Adrenal gland (tissue), 19 donors: ENCODE results near the gene PLIN5. TPM values are rescaled to one million over a fixed set of nuclear protein-coding genes. Genes with fewer than 3 reads are reported as not detected.

Source experiments
- DNase-seq, 7 donors: peaks; one replicate each; pipeline ENCODE4 v3.0.0-alpha.2; 2019 to 2020
- H3K27ac ChIP-seq, 5 donors: fragments of 200-600 bp; sonication (generic) in 4 of 5; 1 replicate in 3 of 5; 2 replicates in 2 of 5; pipeline versions ENCODE4 v1.5.1 to v1.8.0; 2016 to 2020; ENCODE audit warnings: mild to moderate bottlenecking in 1 of 5
- H3K27me3 ChIP-seq: fragments of 200-600 bp; 2 replicates; pipeline ENCODE4 v1.8.0; 2021
- H3K36me3 ChIP-seq, 2 donors: fragments of 200-600 bp; replicated peaks in 1 of 2; 1 replicate in 1 of 2; 2 replicates in 1 of 2; pipeline versions ENCODE4 v1.5.1 to v1.8.0; 2018 to 2022
- H3K4me1 ChIP-seq, 2 donors: fragments of 200-600 bp; replicated peaks in 1 of 2; 1 replicate in 1 of 2; 2 replicates in 1 of 2; pipeline versions ENCODE4 v1.5.1 to v1.8.0; 2018 to 2021
- H3K4me3 ChIP-seq, 4 donors: fragments of 200-600 bp; sonication (generic) in 3 of 4; one replicate each; pipeline ENCODE4 v1.5.1; 2016 to 2018
- H3K9me3 ChIP-seq, 3 donors: fragments of 200-600 bp; sonication (generic) in 1 of 3; replicated peaks in 1 of 3; 1 replicate in 2 of 3; 2 replicates in 1 of 3; pipeline versions ENCODE4 v1.5.1 to v1.8.0; 2016 to 2021
- CTCF ChIP-seq, 6 experiments: fragments of 450-650 bp in 4 of 6; fragments of 200-600 bp in 2 of 6; sonication (generic) in 1 of 6; IDR thresholded peaks; 1 replicate in 5 of 6; 2 replicates in 1 of 6; pipeline versions ENCODE4 v1.5.1 to v1.8.0; 2016 to 2021; ENCODE audit warnings: antibody characterized with exemption in 6 of 6, mild to moderate bottlenecking in 2 of 6, moderate library complexity in 1 of 6
- POLR2A ChIP-seq, 2 donors: fragments of 450-650 bp; IDR thresholded peaks; one replicate each; pipeline ENCODE4 v1.6.1; 2017; ENCODE audit warnings: antibody characterized with exemption in 2 of 2, mild to moderate bottlenecking in 2 of 2, moderate library complexity in 1 of 2
- WGBS, 4 donors: extraction: QIAGEN DNeasy Blood & Tissue Kit in 2 of 4; methylation state at CpG; one replicate each; pipeline versions ENCODE4 v1.1.5 to v1.1.7; 2013 to 2017; 5-methylcytosine and 5-hydroxymethylcytosine counted together
- intact Hi-C, 2 donors: fragments of 100-400 bp; cut with DNase I; formaldehyde crosslinking; loops; one replicate each; pipeline versions ENCODE4 v1.14.1 to v1.15.0; 2022 to 2023
- long read RNA-seq, 10 donors: library from polyadenylated mRNA in 3 of 10; unstranded in 2 of 10; stranded (forward) in 1 of 10; transcript quantifications; one replicate each; pipeline ENCODE4 v2.0.0 and lab custom pipeline, GENCODE V29; 2021 to 2026
- polyA plus RNA-seq, 3 donors: library from polyadenylated mRNA; stranded (reverse); fragments of 200-250 nt in 2 of 3; fragments of 350-450 nt in 1 of 3; fragmentation: Illumina TruSeq in 1 of 3; extraction: RNeasy Lipid Tissue Mini Kit (QIAGEN cat#74804) in 1 of 3; gene quantifications; one replicate each; pipeline ENCODE4 v1.2.3, GENCODE V29; 2013 to 2014
- total RNA-seq, 9 donors: library from RNA; depleted of rRNA in 4 of 9; stranded (reverse); fragments of >200 nt in 4 of 9; fragments of 120-200 nt in 1 of 9; fragmentation: NEBNext Ultra II Directional in 1 of 9; extraction: Animal tissue kit (Norgen Biotek cat#: 25700) in 1 of 9; gene quantifications; one replicate each; pipeline versions ENCODE4 v1.1.0 to v1.2.4, GENCODE V29; 2013 to 2023
- donor health status: healthy with polysubstance abuse.
- donor health status: Bipolar disorder and iron deficiency.
- donor health status: DM: yes; HTN: yes; CAD: no.
- donor health status: DM: no; HTN: no; CAD: no.
- donor health status: DM: no; HTN: no; CAD: no.
- donor health status: DM: yes; HTN: yes; CAD: no.

Gene PLIN5, protein sequence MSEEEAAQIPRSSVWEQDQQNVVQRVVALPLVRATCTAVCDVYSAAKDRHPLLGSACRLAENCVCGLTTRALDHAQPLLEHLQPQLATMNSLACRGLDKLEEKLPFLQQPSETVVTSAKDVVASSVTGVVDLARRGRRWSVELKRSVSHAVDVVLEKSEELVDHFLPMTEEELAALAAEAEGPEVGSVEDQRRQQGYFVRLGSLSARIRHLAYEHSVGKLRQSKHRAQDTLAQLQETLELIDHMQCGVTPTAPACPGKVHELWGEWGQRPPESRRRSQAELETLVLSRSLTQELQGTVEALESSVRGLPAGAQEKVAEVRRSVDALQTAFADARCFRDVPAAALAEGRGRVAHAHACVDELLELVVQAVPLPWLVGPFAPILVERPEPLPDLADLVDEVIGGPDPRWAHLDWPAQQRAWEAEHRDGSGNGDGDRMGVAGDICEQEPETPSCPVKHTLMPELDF
- 10 to 100 TPM in 4 of 9 donors, 1 to 10 TPM in 5; 1.5 to 47.6 (median 5.5) TPM for total RNA-seq
- 10 to 100 TPM in 1 of 3 donors, 1 to 10 TPM in 1, under 1 TPM in 1; 0.57 to 44.3 (median 9.0) TPM for polyA plus RNA-seq
- long read RNA-seq, donor 1: 0 reads
- long read RNA-seq, donor 2, partial matches to known transcripts: 0 of 1 reads
- long read RNA-seq, donor 2, other reads (novel, unspliced or antisense): 0 of 1 reads
- long read RNA-seq, donor 3: 0 reads
- long read RNA-seq, donor 4, partial matches to known transcripts: 0 of 9 reads
- long read RNA-seq, donor 4, other reads (novel, unspliced or antisense): 5 of 9 reads
- long read RNA-seq, donor 5, transcript PLIN5-201 (8 exons, 2,470 nt): major isoform, 22 of 36 reads
- long read RNA-seq, donor 5, partial matches to known transcripts: 2 of 36 reads
- long read RNA-seq, donor 5, other reads (novel, unspliced or antisense): 8 of 36 reads
- long read RNA-seq, donor 6, partial matches to known transcripts: 0 of 5 reads
- long read RNA-seq, donor 6, other reads (novel, unspliced or antisense): 4 of 5 reads
- long read RNA-seq, donor 7: 0 reads
- long read RNA-seq, donor 8: 0 reads
- long read RNA-seq, donor 9: 0 reads
- long read RNA-seq, donor 10, partial matches to known transcripts: 0 of 1 reads
- long read RNA-seq, donor 10, other reads (novel, unspliced or antisense): 0 of 1 reads

DNA sequence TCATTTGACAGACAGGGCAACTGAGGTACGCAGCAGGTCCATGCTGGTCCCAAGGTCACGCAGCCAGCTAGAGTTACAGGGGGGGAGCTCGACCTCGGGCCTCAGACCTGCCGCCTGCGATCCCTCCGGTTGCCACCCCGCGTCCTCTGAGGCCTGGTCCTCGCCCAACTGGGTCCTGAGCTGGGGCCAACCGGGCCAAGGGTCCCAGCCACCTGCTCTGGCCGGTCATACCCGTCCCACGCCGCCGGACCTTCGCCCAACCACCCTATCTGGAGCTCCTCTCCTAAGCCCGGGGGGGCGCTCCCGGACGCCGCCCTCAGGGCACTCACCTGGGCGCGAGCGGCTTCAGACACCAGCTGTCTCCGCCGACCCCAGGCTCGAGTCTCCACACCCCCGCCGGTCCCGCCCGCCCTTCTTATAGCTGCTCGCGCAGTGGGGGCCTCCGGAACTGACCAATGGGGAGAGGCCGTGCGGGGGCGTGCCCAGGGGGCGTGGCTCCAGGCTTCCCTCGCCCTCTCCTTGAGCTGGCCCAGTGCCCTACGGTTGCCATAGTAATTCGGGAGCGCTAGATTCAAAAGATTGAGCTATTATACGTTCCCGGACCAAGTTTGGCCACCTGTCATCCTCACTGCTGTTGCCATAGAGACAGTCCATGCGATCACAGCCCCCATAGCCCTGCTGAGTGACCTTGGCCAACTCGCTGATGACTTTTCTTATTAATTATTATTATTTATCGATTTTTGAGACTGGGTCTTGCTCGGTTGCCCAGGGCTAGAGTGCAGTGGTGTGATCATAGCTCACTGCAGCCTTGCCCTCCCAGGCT, at the start of gene PLIN5:
TSS of gene PLIN5 (minus strand) at position 389 of the 823 bp plus-strand sequence. CDS start 1,150 bp downstream, outside the sequence.
- H3K27me3 ChIP-seq: no peaks in the 10 kb centered on the region
- intact Hi-C loops: no loop called here
- H3K9me3 ChIP-seq: no peaks in the 10 kb centered on the region
- H3K36me3 ChIP-seq: no peaks in the 10 kb centered on the region
- WGBS, 4 donors: 8 to 18% (median 9%) methylated on average over 11 to 49 of the region's 49 CpGs
- DNase-seq: peak; percentile 83 to 95 (median 91)
- peaks cover 16 to 19% of the 10 kb centered on the region in 2 donors for H3K4me1 ChIP-seq
- peak within 1 kb of the TSS in 2 of 5 donors; percentile 30 to 53 for H3K27ac ChIP-seq
- TF ChIP-seq POLR2A (IDR thresholded peaks at IDR 0.05): no peak
- no peak for TF ChIP-seq CTCF (IDR thresholded peaks at IDR 0.05)
- H3K4me3 ChIP-seq: peak within 1 kb of the TSS in 1 of 4 donors; percentile 40

DNA sequence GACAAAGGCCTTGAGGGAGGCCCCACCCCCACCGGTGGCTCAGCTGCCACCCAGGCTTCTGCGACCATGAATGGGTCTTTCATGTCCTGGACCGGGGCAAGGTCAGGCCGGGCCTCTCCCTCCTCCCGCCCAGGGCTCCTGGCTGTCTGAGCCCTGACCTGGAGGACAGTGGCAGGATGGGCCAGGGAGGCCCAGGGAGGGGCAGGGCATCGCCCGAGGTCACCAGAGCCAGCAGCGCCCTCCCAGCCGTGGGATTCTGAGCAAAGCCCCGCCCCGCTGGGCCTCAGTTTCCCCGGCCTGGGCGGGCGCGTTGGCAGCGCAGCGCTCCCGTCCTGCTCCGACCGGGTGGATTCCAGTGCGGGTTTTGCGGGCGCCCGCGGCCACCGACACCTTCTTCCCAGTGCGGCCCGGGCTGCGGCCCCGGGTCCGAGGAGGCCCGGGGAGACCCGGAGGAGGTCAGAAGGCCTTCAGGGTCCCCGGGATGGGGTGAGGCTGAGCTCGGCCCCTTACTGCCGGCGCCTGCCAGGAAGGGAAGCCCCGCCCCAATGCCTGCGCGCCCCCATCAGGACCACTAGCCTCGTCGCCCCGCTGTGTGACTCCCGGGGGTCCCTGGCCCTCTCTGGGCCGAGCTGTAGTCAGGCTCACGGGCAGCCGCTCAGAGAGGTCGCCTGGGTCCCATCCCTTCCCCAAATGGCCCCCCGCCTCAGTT, 49.1 kb upstream of the PLIN5 start:
- Histone ChIP-seq H3K4me3 (peak overlapping the region in 2 of 4 donors; percentile 20 to 65), H3K4me1 (peaks cover 13 to 21% of the 10 kb centered on the region in 2 donors), H3K27ac (peak overlapping the region in 2 of 5 donors; percentile 40 to 53), H3K36me3 (no peaks in the 10 kb centered on the region), H3K9me3 (no peaks in the 10 kb centered on the region), H3K27me3 (no peaks in the 10 kb centered on the region)
- 0 to 2% (median 1%) methylated on average over 6 to 49 of the region's 49 CpGs for WGBS, 4 donors
- no peak for TF ChIP-seq CTCF (IDR thresholded peaks at IDR 0.05)
- peak in 1 of 2 donors; percentile 67 for TF ChIP-seq POLR2A (IDR thresholded peaks at IDR 0.05)
- DNase-seq: peak in 6 of 7 donors; percentile 50 to 78 (median 66)
- intact Hi-C loops: no loop called here

DNA sequence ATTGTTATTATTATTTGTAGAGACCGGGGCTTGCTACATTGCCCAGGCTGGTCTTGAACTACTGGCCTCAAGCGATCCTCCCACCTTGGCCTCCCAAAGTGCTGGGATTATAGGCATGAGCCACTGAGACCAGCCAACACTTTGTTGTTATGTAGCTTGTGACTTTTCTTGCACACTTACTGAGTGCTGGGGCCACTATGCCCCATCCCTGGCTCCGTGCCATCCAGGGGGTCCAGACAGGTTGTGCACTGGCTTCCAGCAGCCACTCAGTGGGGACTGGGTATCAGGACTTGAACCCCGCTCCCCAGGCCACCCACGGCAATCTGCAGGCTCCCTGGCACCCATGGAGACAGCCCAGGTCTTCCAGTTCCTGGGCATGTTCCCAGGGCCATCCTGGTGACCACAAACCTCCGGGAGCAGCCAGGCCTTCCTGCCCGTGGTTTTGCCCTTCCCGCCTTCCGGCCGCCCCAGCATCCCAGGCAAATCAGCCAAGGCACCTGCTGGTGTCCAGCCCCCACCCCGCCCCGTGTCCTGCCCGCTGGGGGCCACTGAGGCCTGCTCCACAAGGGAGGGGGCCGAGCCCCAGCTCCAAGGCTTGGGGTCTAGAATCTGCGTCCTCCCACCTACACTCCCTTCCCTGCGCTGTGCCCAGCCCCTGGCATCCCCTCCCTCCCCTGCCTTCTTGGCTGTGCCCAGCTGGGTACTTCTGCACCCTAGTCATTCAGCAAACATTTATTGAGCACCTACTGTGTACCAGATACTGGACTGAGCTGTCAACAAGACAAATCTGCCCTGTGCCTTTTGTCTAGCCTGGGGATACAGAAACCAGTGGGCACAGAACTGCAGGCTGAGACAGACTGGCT, 48.2 kb upstream of the PLIN5 start:
- 37 to 78% (median 43%) methylated on average over 5 to 16 of the region's 16 CpGs for WGBS, 4 donors

More for the DNA sequence above, 48.2 kb upstream of the PLIN5 start:
- DNase-seq: peak in 6 of 7 donors; percentile 52 to 67 (median 62)
- TF ChIP-seq POLR2A (IDR thresholded peaks at IDR 0.05) (no peak), CTCF (IDR thresholded peaks at IDR 0.05) (no peak)
- Histone ChIP-seq H3K4me1 (peaks cover 13 to 21% of the 10 kb centered on the region in 2 donors), H3K36me3 (no peaks in the 10 kb centered on the region), H3K27me3 (no peaks in the 10 kb centered on the region), H3K9me3 (no peaks in the 10 kb centered on the region), H3K27ac (peak overlapping the region in 2 of 5 donors; percentile 40 to 53), H3K4me3 (no peak overlapping the region)
- intact Hi-C loops: no loop called here
